ENCODE data around the gene RNF223. TPM values are rescaled to one million over a fixed set of nuclear protein-coding genes. Genes with fewer than 3 reads are reported as not detected.

The RNF223 gene
- total RNA-seq, 1 experiment from 2014 or later: not detected

- TF ChIP-seq, protein P1, sequence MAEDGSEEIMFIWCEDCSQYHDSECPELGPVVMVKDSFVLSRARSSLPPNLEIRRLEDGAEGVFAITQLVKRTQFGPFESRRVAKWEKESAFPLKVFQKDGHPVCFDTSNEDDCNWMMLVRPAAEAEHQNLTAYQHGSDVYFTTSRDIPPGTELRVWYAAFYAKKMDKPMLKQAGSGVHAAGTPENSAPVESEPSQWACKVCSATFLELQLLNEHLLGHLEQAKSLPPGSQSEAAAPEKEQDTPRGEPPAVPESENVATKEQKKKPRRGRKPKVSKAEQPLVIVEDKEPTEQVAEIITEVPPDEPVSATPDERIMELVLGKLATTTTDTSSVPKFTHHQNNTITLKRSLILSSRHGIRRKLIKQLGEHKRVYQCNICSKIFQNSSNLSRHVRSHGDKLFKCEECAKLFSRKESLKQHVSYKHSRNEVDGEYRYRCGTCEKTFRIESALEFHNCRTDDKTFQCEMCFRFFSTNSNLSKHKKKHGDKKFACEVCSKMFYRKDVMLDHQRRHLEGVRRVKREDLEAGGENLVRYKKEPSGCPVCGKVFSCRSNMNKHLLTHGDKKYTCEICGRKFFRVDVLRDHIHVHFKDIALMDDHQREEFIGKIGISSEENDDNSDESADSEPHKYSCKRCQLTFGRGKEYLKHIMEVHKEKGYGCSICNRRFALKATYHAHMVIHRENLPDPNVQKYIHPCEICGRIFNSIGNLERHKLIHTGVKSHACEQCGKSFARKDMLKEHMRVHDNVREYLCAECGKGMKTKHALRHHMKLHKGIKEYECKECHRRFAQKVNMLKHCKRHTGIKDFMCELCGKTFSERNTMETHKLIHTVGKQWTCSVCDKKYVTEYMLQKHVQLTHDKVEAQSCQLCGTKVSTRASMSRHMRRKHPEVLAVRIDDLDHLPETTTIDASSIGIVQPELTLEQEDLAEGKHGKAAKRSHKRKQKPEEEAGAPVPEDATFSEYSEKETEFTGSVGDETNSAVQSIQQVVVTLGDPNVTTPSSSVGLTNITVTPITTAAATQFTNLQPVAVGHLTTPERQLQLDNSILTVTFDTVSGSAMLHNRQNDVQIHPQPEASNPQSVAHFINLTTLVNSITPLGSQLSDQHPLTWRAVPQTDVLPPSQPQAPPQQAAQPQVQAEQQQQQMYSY (CRISPR knock-in tag; IDR thresholded peaks at IDR 0.05): no peak
- TF ChIP-seq SMAD4 (CRISPR knock-in tag; IDR thresholded peaks at IDR 0.05): no peak
- TF ChIP-seq, protein P2, sequence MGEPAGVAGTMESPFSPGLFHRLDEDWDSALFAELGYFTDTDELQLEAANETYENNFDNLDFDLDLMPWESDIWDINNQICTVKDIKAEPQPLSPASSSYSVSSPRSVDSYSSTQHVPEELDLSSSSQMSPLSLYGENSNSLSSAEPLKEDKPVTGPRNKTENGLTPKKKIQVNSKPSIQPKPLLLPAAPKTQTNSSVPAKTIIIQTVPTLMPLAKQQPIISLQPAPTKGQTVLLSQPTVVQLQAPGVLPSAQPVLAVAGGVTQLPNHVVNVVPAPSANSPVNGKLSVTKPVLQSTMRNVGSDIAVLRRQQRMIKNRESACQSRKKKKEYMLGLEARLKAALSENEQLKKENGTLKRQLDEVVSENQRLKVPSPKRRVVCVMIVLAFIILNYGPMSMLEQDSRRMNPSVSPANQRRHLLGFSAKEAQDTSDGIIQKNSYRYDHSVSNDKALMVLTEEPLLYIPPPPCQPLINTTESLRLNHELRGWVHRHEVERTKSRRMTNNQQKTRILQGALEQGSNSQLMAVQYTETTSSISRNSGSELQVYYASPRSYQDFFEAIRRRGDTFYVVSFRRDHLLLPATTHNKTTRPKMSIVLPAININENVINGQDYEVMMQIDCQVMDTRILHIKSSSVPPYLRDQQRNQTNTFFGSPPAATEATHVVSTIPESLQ (CRISPR knock-in tag; IDR thresholded peaks at IDR 0.05): no peak
Observed at GRCh38 chr1:1050577-1051052, 23.5 kb downstream of the RNF223 start (continued).

GRCh38 chr1:1049318-1050165 is 24.6 kb downstream of the RNF223 start:
- no peaks in the 10 kb centered on the region for H3K27me3 Mint-ChIP-seq (ENCODE audit: low read depth)
- ATAC-seq: no peak
- no peak overlapping the region for H3K4me3 Mint-ChIP-seq
- ChIA-PET POLR2A (interaction anchor here (0.6 kb wide), 1 partner anchor 137 kb away, joined by 5 read pairs; no protein-coding TSS in a partner anchor), CTCF (no interaction called here)
- DNase-seq (ENCODE audit: low spot score): no peak
- H3K4me1 Mint-ChIP-seq: no peaks in the 10 kb centered on the region
- TF ChIP-seq PRRX2 (CRISPR knock-in tag; IDR thresholded peaks at IDR 0.05): no peak
- no peak for TF ChIP-seq TEAD4 (CRISPR knock-in tag; IDR thresholded peaks at IDR 0.05)
- no peak for TF ChIP-seq EMX1 (CRISPR knock-in tag; IDR thresholded peaks at IDR 0.05)
- TF ChIP-seq SP1 (CRISPR knock-in tag; conservative IDR thresholded peaks at IDR 0.05): no peak
- TF ChIP-seq GRHL2 (CRISPR knock-in tag; IDR thresholded peaks at IDR 0.05; ENCODE audit: insufficient replicate concordance, severe bottlenecking): no peak
- TF ChIP-seq HMGA2 (CRISPR knock-in tag; IDR thresholded peaks at IDR 0.05): no peak
- no peak for TF ChIP-seq NFYB (CRISPR knock-in tag; conservative IDR thresholded peaks at IDR 0.05; ENCODE audit: low read depth)
- no peak for TF ChIP-seq JUN (CRISPR knock-in tag; IDR thresholded peaks at IDR 0.05)
- peaks cover 23% of the 10 kb centered on the region for H3K36me3 Mint-ChIP-seq
- H3K9me3 Mint-ChIP-seq: peaks cover 6% of the 10 kb centered on the region
- H3K27ac Mint-ChIP-seq: no peak overlapping the region

GRCh38 chr1:1048765-1049164 is 25.3 kb downstream of the RNF223 start:
- ChIA-PET CTCF (no interaction called here), POLR2A (interaction anchor here (0.6 kb wide), 1 partner anchor 137 kb away, joined by 5 read pairs; no protein-coding TSS in a partner anchor)
- Mint-ChIP-seq H3K27ac (no peak overlapping the region), H3K36me3 (peaks cover 22% of the 10 kb centered on the region), H3K4me3 (no peak overlapping the region), H3K4me1 (no peaks in the 10 kb centered on the region), H3K9me3 (peaks cover 6% of the 10 kb centered on the region), H3K27me3 (ENCODE audit: low read depth) (no peaks in the 10 kb centered on the region)
- TF ChIP-seq, protein P3, sequence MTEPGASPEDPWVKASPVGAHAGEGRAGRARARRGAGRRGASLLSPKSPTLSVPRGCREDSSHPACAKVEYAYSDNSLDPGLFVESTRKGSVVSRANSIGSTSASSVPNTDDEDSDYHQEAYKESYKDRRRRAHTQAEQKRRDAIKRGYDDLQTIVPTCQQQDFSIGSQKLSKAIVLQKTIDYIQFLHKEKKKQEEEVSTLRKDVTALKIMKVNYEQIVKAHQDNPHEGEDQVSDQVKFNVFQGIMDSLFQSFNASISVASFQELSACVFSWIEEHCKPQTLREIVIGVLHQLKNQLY (CRISPR knock-in tag; IDR thresholded peaks at IDR 0.05): no peak
- TF ChIP-seq GABPB1 (CRISPR knock-in tag; IDR thresholded peaks at IDR 0.05) (no peak), NR3C1 (CRISPR knock-in tag; conservative IDR thresholded peaks at IDR 0.05; ENCODE audit: low read depth) (no peak), OVOL2 (CRISPR knock-in tag; IDR thresholded peaks at IDR 0.05; ENCODE audit: borderline replicate concordance) (no peak)
- ATAC-seq: no peak
- no peak for DNase-seq (ENCODE audit: low spot score)
